ENCODE data around the gene CRYBA1. TPM values are rescaled to one million over a fixed set of nuclear protein-coding genes. Genes with fewer than 3 reads are reported as not detected.
A peak's percentile ranks its signal among the peaks of the same experiment; 100 is the strongest.

CRYBA1 gene
- total RNA-seq, 1 donor from 2014 or later = not detected

DNA sequence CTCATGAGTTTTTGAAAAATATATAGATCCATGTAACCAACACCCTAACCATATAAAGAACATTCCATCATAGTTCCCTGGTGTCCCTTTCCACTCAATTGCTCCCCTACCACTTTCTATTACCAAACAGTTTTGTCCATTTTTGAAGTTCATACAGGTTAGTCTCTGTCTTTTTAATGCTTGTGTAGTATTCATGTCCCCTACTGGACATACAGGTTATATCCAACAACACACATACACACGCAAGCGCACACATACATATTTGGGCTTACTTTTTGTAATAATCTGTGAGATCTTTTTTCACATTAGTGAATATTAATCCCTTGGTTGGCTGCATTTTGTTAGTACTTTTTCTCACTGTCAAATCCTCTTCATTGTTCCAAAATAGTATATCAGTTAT is 6.4 kb downstream of the CRYBA1 start:
- FAIRE-seq = no peak

DNA sequence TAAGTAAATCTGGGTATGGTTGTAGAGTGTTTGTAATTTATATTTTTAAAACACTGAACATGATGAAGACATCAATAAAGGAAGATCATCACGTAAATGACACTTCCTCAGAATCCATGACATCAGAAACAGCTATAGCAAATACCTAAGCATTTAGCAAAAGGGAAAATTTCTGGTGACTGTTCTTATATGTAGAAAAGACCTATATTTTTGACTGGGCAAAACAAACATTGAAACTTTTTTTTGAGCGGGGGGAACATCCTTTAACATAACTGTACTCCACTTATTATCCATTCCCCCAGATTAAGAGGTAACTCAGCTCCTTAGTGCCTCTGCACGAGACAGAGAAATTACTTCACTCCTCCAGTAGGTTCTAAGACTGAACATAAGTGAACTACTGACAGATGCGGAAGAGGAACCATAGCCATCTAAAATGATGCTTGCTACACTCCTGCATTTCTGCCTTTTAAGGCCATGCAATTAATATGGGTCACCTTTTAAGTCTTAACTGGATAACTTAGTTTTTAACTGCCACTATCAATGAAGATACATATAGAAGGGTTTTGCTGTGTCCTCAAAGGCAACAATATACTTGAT is 9.4 kb downstream of the CRYBA1 start:
- Histone ChIP-seq H3K4me1 (ENCODE audit: insufficient read depth, low read length) (peaks cover 24% of the 10 kb centered on the region), H3K36me3 (ENCODE audit: insufficient read depth, low read length) (peaks cover 12% of the 10 kb centered on the region), H3K9me3 (ENCODE audit: insufficient read depth, low read depth, low read length) (no peaks in the 10 kb centered on the region), H3K27ac (ENCODE audit: low read depth, low read length) (no peak overlapping the region), H3K4me3 (ENCODE audit: insufficient read depth, low read depth, low read length) (no peak overlapping the region), H3K4me2 (ENCODE audit: low read length) (no peak overlapping the region), H3K9ac (ENCODE audit: low read length) (no peak overlapping the region), H3K79me2 (ENCODE audit: insufficient read depth, low read length) (peaks cover 21% of the 10 kb centered on the region), H3K27me3 (ENCODE audit: insufficient read depth, low read length) (no peaks in the 10 kb centered on the region), H2AFZ (ENCODE audit: low read depth, low read length) (no peak overlapping the region), H4K20me1 (ENCODE audit: insufficient read depth, low read length) (peaks cover 31% of the 10 kb centered on the region)
- TF ChIP-seq EZH2 (IDR thresholded peaks at IDR 0.05; ENCODE audit: insufficient read depth, low read length) = no peak
- TF ChIP-seq, protein P1, sequence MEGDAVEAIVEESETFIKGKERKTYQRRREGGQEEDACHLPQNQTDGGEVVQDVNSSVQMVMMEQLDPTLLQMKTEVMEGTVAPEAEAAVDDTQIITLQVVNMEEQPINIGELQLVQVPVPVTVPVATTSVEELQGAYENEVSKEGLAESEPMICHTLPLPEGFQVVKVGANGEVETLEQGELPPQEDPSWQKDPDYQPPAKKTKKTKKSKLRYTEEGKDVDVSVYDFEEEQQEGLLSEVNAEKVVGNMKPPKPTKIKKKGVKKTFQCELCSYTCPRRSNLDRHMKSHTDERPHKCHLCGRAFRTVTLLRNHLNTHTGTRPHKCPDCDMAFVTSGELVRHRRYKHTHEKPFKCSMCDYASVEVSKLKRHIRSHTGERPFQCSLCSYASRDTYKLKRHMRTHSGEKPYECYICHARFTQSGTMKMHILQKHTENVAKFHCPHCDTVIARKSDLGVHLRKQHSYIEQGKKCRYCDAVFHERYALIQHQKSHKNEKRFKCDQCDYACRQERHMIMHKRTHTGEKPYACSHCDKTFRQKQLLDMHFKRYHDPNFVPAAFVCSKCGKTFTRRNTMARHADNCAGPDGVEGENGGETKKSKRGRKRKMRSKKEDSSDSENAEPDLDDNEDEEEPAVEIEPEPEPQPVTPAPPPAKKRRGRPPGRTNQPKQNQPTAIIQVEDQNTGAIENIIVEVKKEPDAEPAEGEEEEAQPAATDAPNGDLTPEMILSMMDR (IDR thresholded peaks at IDR 0.05; ENCODE audit: insufficient read depth, low read depth, low read length) = no peak
- DNase-seq (ENCODE audit: low read depth) (no peak), FAIRE-seq (no peak)
- Mint-ChIP-seq H3K36me3 (ENCODE audit: low read depth, unreplicated experiment) (peaks cover 6% of the 10 kb centered on the region), H3K4me3 (ENCODE audit: unreplicated experiment) (no peak overlapping the region), H3K4me1 (ENCODE audit: low read depth, unreplicated experiment) (peaks cover 34% of the 10 kb centered on the region), H3K9me3 (ENCODE audit: unreplicated experiment) (no peaks in the 10 kb centered on the region), H3K27ac (ENCODE audit: unreplicated experiment) (no peak overlapping the region), H3K27me3 (ENCODE audit: low read depth, unreplicated experiment) (no peaks in the 10 kb centered on the region)

More for the DNA sequence above, 6.4 kb downstream of the CRYBA1 start:
- Histone ChIP-seq H3K79me2 (ENCODE audit: insufficient read depth, low read length) (peaks cover 1% of the 10 kb centered on the region), H3K9ac (ENCODE audit: low read length) (no peak overlapping the region), H3K4me2 (ENCODE audit: low read length) (no peak overlapping the region), H4K20me1 (ENCODE audit: insufficient read depth, low read length) (peaks cover 11% of the 10 kb centered on the region), H3K9me3 (ENCODE audit: insufficient read depth, low read depth, low read length) (no peaks in the 10 kb centered on the region), H3K27ac (ENCODE audit: low read depth, low read length) (no peak overlapping the region), H3K4me1 (ENCODE audit: insufficient read depth, low read length) (peaks cover 32% of the 10 kb centered on the region), H2AFZ (ENCODE audit: low read depth, low read length) (no peak overlapping the region), H3K4me3 (ENCODE audit: insufficient read depth, low read depth, low read length) (no peak overlapping the region), H3K36me3 (ENCODE audit: insufficient read depth, low read length) (no peaks in the 10 kb centered on the region), H3K27me3 (ENCODE audit: insufficient read depth, low read length) (no peaks in the 10 kb centered on the region)
- H3K36me3 Mint-ChIP-seq (ENCODE audit: low read depth, unreplicated experiment) = peaks cover 2% of the 10 kb centered on the region
- no peak for DNase-seq (ENCODE audit: low read depth)
- peaks cover 2% of the 10 kb centered on the region for H3K9me3 Mint-ChIP-seq (ENCODE audit: unreplicated experiment)
- H3K4me3 Mint-ChIP-seq (ENCODE audit: unreplicated experiment) = no peak overlapping the region
- H3K27ac Mint-ChIP-seq (ENCODE audit: unreplicated experiment) = no peak overlapping the region
- no peaks in the 10 kb centered on the region for H3K27me3 Mint-ChIP-seq (ENCODE audit: low read depth, unreplicated experiment)
- TF ChIP-seq EZH2 (IDR thresholded peaks at IDR 0.05; ENCODE audit: insufficient read depth, low read length) = no peak
- TF ChIP-seq, protein P1 (IDR thresholded peaks at IDR 0.05; ENCODE audit: insufficient read depth, low read depth, low read length) = no peak
- H3K4me1 Mint-ChIP-seq (ENCODE audit: low read depth, unreplicated experiment) = peaks cover 35% of the 10 kb centered on the region

DNA sequence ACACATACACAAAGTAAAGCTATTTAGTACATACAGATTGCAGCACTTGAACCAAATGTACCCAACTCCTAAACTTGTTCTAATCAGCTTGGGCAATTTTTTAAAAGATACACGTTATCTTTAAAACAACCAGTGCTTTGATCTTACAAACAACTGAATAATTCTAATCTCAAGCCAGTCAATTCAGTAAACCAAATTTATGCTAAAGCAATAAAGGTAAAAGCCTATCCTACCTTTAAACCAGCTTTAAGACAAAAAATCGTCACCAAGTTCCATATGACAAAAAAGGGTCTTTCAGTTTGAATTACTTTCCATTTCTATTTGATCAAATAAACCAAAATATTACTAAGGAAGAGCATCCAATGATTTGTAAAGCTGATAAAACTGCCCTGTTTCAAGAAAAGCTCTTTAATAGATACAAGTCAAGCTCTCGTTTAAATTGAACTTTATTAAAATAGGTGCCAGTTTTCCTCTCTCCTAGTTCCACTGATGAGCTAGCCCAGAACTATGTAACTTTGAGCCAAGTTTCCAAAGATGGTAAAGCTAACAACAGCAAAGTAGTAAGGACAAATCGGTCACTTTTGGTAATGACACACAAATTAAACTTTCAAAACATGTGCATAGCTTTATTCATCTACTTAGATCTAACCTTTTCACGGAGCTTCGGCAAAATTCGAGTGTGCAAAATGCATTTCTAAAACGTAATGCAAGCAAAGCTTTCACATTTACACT is 10.2 kb downstream of the CRYBA1 start:
- Histone ChIP-seq H3K79me2 (ENCODE audit: insufficient read depth, low read length) (peaks cover 30% of the 10 kb centered on the region), H3K27me3 (ENCODE audit: insufficient read depth, low read length) (no peaks in the 10 kb centered on the region), H3K36me3 (ENCODE audit: insufficient read depth, low read length) (peaks cover 17% of the 10 kb centered on the region), H3K9ac (ENCODE audit: low read length) (no peak overlapping the region), H4K20me1 (ENCODE audit: insufficient read depth, low read length) (peaks cover 40% of the 10 kb centered on the region), H3K4me1 (ENCODE audit: insufficient read depth, low read length) (peaks cover 19% of the 10 kb centered on the region), H3K4me2 (ENCODE audit: low read length) (peak overlapping the region; percentile 78), H3K4me3 (ENCODE audit: insufficient read depth, low read depth, low read length) (peak overlapping the region; percentile 13), H3K9me3 (ENCODE audit: insufficient read depth, low read depth, low read length) (no peaks in the 10 kb centered on the region), H2AFZ (ENCODE audit: low read depth, low read length) (no peak overlapping the region), H3K27ac (ENCODE audit: low read depth, low read length) (peak overlapping the region; percentile 7)
- Mint-ChIP-seq H3K27ac (ENCODE audit: unreplicated experiment) (peak overlapping the region; percentile 29), H3K4me1 (ENCODE audit: low read depth, unreplicated experiment) (peaks cover 32% of the 10 kb centered on the region), H3K27me3 (ENCODE audit: low read depth, unreplicated experiment) (no peaks in the 10 kb centered on the region), H3K4me3 (ENCODE audit: unreplicated experiment) (no peak overlapping the region), H3K36me3 (ENCODE audit: low read depth, unreplicated experiment) (peaks cover 6% of the 10 kb centered on the region), H3K9me3 (ENCODE audit: unreplicated experiment) (no peaks in the 10 kb centered on the region)
- TF ChIP-seq EZH2 (IDR thresholded peaks at IDR 0.05; ENCODE audit: insufficient read depth, low read length) = no peak
- TF ChIP-seq, protein P1 (IDR thresholded peaks at IDR 0.05; ENCODE audit: insufficient read depth, low read depth, low read length) = no peak
- peak; percentile 94 for FAIRE-seq
- peak; percentile 67 for DNase-seq (ENCODE audit: low read depth)

Measured in astrocyte (in vitro differentiated cells and primary cell).